Suprapubic skin (tissue), 4 donors: Measurements from ENCODE around the gene TMEM35B. TPM values are rescaled to one million over a fixed set of nuclear protein-coding genes. Genes with fewer than 3 reads are reported as not detected.
A peak's percentile ranks its signal among the peaks of the same experiment; 100 is the strongest.

Experiments used
- DNase-seq, 2 donors: peaks; one replicate each; pipeline ENCODE4 v3.0.0-alpha.2; 2019; ENCODE audit warnings: low spot score in 2 of 2
- H3K27ac ChIP-seq: fragments of 200-600 bp; sonication (generic); one replicate; pipeline ENCODE4 v1.5.1; 2019
- H3K27me3 ChIP-seq: fragments of 200-600 bp; sonication (generic); one replicate; pipeline ENCODE4 v1.5.1; 2019
- H3K36me3 ChIP-seq: fragments of 200-600 bp; sonication (generic); one replicate; pipeline ENCODE4 v1.5.1; 2019
- H3K4me1 ChIP-seq: fragments of 200-600 bp; sonication (generic); one replicate; pipeline ENCODE4 v1.5.1; 2019
- H3K4me3 ChIP-seq: fragments of 200-600 bp; sonication (generic); one replicate; pipeline ENCODE4 v1.5.1; 2019; ENCODE audit warnings: mild to moderate bottlenecking
- H3K9me3 ChIP-seq: fragments of 200-600 bp; sonication (generic); one replicate; pipeline ENCODE4 v1.5.1; 2019
- CTCF ChIP-seq, 2 donors: fragments of 200-600 bp in 1 of 2; fragments of 450-650 bp in 1 of 2; sonication (generic) in 1 of 2; IDR thresholded peaks; one replicate each; pipeline ENCODE4 v1.5.1; 2016 to 2019; ENCODE audit warnings: antibody characterized with exemption in 2 of 2, mild to moderate bottlenecking in 1 of 2, moderate library complexity in 1 of 2
- EP300 ChIP-seq: sonication (generic); formaldehyde crosslinking; IDR thresholded peaks from one replicate; pipeline ENCODE4 v1.6.1; 2017; ENCODE audit warnings: antibody characterized with exemption
- POLR2A ChIP-seq, 2 donors: fragments of 450-650 bp; IDR thresholded peaks; one replicate each; pipeline ENCODE4 v1.6.1; 2017; ENCODE audit warnings: antibody characterized with exemption in 2 of 2, mild to moderate bottlenecking in 2 of 2, moderate library complexity in 2 of 2
- POLR2AphosphoS5 ChIP-seq, 3 donors: sonication (generic); formaldehyde crosslinking; IDR thresholded peaks; one replicate each; pipeline ENCODE4 v1.6.1; 2017; ENCODE audit warnings: antibody characterized with exemption in 3 of 3
- WGBS: methylation state at CpG from one replicate; pipeline ENCODE4 v1.1.5; 2018; 5-methylcytosine and 5-hydroxymethylcytosine counted together
- total RNA-seq, 4 donors: library from RNA; depleted of rRNA; stranded (reverse); fragments of >200 nt; gene quantifications; one replicate each; pipeline ENCODE4 v1.1.0, GENCODE V29; 2016

TMEM35B gene
- total RNA-seq, 4 donors from 2014 or later: 6.5 to 12.2 (median 8.6) TPM

- no peak overlapping the region for H3K27ac ChIP-seq
- H3K4me3 ChIP-seq: peak overlapping the region; percentile 76
- no peak for DNase-seq
- TF ChIP-seq POLR2A (IDR thresholded peaks at IDR 0.05): no peak
- no peak for TF ChIP-seq POLR2AphosphoS5 (IDR thresholded peaks at IDR 0.05)
- TF ChIP-seq EP300: no peak
- no peak for TF ChIP-seq CTCF (IDR thresholded peaks at IDR 0.05)
- peaks cover 21% of the 10 kb centered on the region for H3K4me1 ChIP-seq
- peaks cover 5% of the 10 kb centered on the region for H3K36me3 ChIP-seq
- H3K9me3 ChIP-seq: peaks cover 6% of the 10 kb centered on the region
- H3K27me3 ChIP-seq: no peaks in the 10 kb centered on the region
These were observed 44.6 kb upstream of the TMEM35B start for GRCh38 chr1:35029761-35030160.

DNA sequence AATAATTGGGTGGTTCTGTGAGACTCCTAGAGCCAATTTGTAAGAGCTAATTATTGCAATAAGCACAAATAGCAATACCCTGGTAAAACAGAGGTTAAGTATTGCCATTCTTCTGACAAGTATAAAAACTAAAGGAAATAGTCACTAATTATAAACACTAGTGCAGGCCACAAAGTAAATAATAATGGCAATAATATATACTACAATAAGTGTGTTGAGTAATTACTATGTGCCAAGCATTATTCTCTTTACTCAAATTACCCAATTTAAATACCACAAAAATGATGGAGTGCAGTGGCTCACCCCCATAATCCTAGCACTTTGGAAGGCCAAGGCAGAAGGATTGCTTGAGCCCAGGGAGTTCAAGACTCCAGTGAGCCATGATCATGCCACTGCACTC is 31.3 kb upstream of the TMEM35B start:
- peaks cover 45% of the 10 kb centered on the region for H3K36me3 ChIP-seq

GRCh38 chr1:35014486-35014885 is 29.3 kb upstream of the TMEM35B start:
- no peaks in the 10 kb centered on the region for H3K9me3 ChIP-seq
- 96% methylated on average over 2 of the region's 2 CpGs for WGBS
- peaks cover 59% of the 10 kb centered on the region for H3K36me3 ChIP-seq
- no peak for TF ChIP-seq POLR2AphosphoS5 (IDR thresholded peaks at IDR 0.05)
- no peak for TF ChIP-seq EP300
- no peak for TF ChIP-seq POLR2A (IDR thresholded peaks at IDR 0.05)
- TF ChIP-seq CTCF (IDR thresholded peaks at IDR 0.05): no peak
- H3K4me1 ChIP-seq: no peaks in the 10 kb centered on the region
- no peak overlapping the region for H3K4me3 ChIP-seq
- no peaks in the 10 kb centered on the region for H3K27me3 ChIP-seq
- H3K27ac ChIP-seq: no peak overlapping the region
- DNase-seq: no peak

More for the DNA sequence above, 31.3 kb upstream of the TMEM35B start:
- no peaks in the 10 kb centered on the region for H3K9me3 ChIP-seq
- no peak overlapping the region for H3K27ac ChIP-seq
- no peak for TF ChIP-seq POLR2A (IDR thresholded peaks at IDR 0.05)
- no peak for TF ChIP-seq CTCF (IDR thresholded peaks at IDR 0.05)
- TF ChIP-seq POLR2AphosphoS5 (IDR thresholded peaks at IDR 0.05): no peak
- no peak for TF ChIP-seq EP300
- no peaks in the 10 kb centered on the region for H3K4me1 ChIP-seq
- DNase-seq: no peak
- no peaks in the 10 kb centered on the region for H3K27me3 ChIP-seq
- H3K4me3 ChIP-seq: no peak overlapping the region

DNA sequence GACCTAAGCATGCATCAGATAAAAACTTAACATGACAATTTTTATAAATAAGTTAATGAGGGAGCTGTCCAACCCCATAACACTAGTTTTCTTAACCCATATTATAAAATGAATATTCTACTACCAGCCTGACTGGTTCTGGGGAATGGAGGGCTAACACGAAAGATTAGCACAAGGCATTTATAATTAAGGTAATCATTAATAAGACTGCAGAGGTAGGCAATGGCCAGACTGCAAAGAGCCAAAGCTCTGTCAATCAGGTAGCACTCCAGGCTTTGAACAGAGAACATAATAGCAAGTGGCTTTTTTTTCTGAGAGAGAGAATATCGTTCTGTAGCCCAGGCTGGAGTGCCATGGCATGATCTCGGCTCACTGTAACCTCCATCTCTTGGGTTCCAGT is 20.6 kb upstream of the TMEM35B start:
- DNase-seq: no peak
- Histone ChIP-seq H3K27me3 (no peaks in the 10 kb centered on the region), H3K36me3 (peaks cover 90% of the 10 kb centered on the region), H3K9me3 (no peaks in the 10 kb centered on the region), H3K4me3 (no peak overlapping the region), H3K4me1 (no peaks in the 10 kb centered on the region), H3K27ac (no peak overlapping the region)
- TF ChIP-seq POLR2A (IDR thresholded peaks at IDR 0.05) (no peak), EP300 (no peak), POLR2AphosphoS5 (IDR thresholded peaks at IDR 0.05) (no peak), CTCF (IDR thresholded peaks at IDR 0.05) (no peak)
- 92% methylated on average over 3 of the region's 3 CpGs for WGBS

- Histone ChIP-seq H3K36me3 (peaks cover 73% of the 10 kb centered on the region), H3K4me3 (no peak overlapping the region), H3K9me3 (no peaks in the 10 kb centered on the region), H3K27ac (no peak overlapping the region), H3K4me1 (no peaks in the 10 kb centered on the region), H3K27me3 (no peaks in the 10 kb centered on the region)
- TF ChIP-seq EP300 (no peak), POLR2A (IDR thresholded peaks at IDR 0.05) (no peak), CTCF (IDR thresholded peaks at IDR 0.05) (no peak), POLR2AphosphoS5 (IDR thresholded peaks at IDR 0.05) (no peak)
- 77% methylated on average over 3 of the region's 3 CpGs for WGBS
- no peak for DNase-seq
These were observed 16.6 kb upstream of the TMEM35B start for GRCh38 chr1:35001743-35002142.
